ENCODE results near the gene TRAFD1.

Gene TRAFD1

DNA sequence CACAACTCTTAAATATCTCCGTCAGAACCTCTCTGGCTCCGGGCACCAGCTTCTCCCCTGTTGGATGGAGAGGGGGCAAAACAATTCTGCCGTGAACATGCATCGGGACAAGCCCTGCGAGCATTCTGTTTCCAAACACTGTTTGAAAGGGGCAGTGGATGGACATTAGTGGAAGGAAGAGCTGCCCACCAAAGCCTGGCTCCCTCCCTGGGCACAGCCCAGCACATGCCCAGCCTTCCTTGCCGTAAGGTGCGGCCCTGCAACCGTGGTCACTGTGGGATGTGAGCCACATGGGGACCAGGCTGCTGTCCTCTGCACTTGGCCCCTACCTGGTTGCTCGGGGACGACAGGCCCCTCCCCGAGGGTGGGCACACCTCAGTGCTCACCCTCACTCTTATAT lies 54.0 kb downstream of the TRAFD1 start:
- no peak overlapping the region for H3K4me3 ChIP-seq (replicated peaks; ENCODE audit: low read depth, low read length)
- DNase-seq (ENCODE audit: extremely low read depth, low read depth): no peak
- TF ChIP-seq, protein P1, sequence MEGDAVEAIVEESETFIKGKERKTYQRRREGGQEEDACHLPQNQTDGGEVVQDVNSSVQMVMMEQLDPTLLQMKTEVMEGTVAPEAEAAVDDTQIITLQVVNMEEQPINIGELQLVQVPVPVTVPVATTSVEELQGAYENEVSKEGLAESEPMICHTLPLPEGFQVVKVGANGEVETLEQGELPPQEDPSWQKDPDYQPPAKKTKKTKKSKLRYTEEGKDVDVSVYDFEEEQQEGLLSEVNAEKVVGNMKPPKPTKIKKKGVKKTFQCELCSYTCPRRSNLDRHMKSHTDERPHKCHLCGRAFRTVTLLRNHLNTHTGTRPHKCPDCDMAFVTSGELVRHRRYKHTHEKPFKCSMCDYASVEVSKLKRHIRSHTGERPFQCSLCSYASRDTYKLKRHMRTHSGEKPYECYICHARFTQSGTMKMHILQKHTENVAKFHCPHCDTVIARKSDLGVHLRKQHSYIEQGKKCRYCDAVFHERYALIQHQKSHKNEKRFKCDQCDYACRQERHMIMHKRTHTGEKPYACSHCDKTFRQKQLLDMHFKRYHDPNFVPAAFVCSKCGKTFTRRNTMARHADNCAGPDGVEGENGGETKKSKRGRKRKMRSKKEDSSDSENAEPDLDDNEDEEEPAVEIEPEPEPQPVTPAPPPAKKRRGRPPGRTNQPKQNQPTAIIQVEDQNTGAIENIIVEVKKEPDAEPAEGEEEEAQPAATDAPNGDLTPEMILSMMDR (IDR thresholded peaks at IDR 0.05; ENCODE audit: low read depth, low read length, missing control alignments): no peak

DNA sequence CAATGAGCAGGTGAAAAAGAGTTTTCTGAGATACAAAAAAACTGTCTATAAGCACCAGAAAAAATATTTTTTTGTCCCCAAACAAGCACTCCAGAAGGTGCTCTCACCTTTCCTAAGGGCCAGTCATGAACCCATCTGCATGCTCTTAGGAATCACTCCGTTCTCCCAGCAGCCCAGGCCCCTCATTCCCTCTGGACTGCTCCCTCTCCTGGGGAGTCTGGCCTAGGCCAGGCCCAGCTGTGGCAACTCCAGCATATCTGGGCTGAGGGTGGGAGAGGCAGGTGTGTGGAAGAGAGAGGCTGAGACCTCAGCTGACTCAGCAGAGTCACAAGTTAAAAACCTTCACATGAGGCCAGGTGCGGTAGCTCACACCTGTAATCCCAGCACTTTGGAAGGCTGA lies 54.6 kb downstream of the TRAFD1 start:
- no peak overlapping the region for H3K4me3 ChIP-seq (replicated peaks; ENCODE audit: low read depth, low read length)
- DNase-seq (ENCODE audit: extremely low read depth, low read depth): no peak
- TF ChIP-seq, protein P1 (IDR thresholded peaks at IDR 0.05; ENCODE audit: low read depth, low read length, missing control alignments): no peak

DNA sequence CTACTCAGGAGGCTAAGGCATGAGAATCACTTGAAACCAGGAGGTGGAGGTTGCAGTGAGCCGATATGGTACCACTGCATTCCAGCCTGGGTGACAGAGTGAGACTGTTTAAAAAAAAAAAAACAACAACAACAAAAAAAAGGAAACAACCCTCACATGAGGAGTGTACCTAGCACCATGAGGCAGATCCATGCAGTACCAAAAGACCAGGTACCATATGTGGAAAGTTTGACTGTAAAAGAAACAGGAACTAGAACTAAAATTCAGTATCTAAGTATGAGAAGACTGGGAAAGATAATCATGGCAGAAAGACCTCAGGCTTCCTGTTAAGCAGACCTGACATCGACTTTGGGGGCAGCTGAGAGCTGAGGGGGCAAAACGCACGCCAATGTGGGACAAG lies 55.1 kb downstream of the TRAFD1 start:
- TF ChIP-seq, protein P1 (IDR thresholded peaks at IDR 0.05; ENCODE audit: low read depth, low read length, missing control alignments): no peak
- H3K4me3 ChIP-seq (replicated peaks; ENCODE audit: low read depth, low read length): no peak overlapping the region
- no peak for DNase-seq (ENCODE audit: extremely low read depth, low read depth)

DNA sequence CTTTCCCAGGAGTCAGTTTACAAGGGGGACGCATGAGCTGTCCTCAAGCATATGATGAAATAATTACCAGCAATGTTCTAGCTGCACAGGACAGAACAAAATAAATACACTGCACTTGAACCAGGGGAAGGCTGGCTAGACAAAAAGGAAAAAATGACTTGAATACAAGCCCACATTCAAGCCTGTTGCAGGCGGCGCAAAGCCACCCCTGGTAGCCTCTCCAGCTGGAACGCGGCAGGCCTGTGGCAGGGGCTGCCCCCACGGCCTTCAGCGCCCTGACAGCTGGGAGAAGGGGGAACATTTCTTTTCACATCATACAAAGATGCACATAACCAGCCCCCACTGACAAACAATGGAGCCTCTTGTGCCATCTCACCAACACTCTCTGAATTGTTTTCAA lies 57.1 kb downstream of the TRAFD1 start:
- TF ChIP-seq, protein P1 (IDR thresholded peaks at IDR 0.05; ENCODE audit: low read depth, low read length, missing control alignments): no peak
- no peak overlapping the region for H3K4me3 ChIP-seq (replicated peaks; ENCODE audit: low read depth, low read length)
- no peak for DNase-seq (ENCODE audit: extremely low read depth, low read depth)

DNA sequence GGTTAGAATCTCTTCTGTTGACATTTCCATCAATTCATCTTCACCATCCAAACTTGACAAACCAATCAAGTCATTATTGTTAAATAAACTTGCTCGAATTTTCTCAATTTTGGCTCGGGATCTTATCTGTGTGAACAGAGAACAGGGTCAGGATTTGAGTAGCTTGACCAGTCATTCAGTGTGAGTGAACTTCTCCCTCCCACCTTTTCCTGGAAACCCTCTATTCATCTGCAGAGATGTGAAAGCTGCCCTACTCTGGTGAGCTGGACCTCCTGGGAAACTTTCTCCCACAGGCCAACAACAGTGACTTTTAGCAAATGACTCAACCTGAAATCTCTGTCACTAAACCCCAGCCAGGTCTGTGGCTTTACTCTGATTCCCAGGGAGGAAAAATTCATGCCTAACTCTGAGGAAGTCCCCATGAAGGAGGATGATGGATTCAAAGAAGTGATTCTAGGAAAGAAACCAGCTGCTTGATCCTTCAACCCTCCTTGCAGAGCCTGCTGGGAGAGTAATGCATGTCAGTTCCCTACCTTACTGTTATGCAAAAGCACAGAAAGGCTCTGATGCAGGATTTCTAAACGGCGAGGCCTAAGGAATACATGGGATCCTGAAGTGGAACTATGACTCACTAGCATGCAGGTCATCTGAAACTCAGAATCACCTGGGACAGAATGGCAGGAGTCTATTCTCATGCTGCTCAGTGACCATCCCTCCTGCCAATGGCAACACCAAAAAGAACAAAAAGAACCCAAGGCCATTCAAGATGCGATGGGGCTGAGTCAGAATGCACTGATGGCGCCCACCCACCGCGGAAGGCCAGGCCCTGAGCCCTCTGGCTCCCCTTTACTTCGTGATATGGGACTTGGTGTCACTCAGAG lies 58.0 kb downstream of the TRAFD1 start:
- DNase-seq (ENCODE audit: extremely low read depth, low read depth): no peak
- TF ChIP-seq, protein P1 (IDR thresholded peaks at IDR 0.05; ENCODE audit: low read depth, low read length, missing control alignments): no peak
- no peak overlapping the region for H3K4me3 ChIP-seq (replicated peaks; ENCODE audit: low read depth, low read length)

DNA sequence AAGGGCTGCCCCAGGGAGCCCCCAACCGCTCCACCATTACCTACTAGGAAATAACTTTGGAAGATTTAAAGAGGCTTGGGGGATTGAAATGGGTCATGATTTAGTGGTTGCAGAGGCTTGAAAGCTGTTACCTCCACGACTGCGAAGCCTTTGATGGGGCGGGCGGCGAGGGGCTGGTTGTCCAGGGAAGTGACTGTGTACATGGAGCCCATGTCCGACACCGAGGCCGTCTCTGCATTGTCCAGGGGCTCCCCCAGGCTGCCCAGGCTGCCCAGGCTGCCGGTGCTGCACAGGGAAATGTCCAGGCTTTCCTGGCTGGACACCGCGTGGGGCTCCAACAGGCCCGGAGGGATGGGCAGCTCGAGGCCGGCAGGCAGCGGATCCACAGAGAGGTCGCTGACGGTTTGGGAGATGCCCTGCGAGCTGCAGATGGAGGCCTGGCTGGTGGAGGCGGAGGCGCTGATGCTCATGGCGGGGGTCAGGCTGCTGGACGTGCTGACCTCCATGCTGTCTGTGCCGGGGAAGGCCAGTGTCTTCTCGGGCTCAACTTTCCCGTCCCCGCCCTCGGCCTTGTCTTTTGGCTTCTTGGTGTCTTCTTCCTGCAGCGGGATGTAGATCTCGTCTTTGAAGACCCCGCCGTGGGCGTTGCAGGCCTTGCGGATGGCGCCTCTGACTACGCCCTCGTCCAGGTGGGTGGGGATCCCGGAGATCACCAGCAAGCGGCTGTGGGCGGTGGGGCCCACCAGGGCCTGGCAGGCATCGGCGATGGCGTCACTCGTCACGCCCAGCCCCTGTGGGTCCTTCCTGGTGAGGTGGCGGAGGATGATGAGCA lies 58.9 kb downstream of the TRAFD1 start:
- H3K4me3 ChIP-seq (replicated peaks; ENCODE audit: low read depth, low read length): no peak overlapping the region
- TF ChIP-seq, protein P1 (IDR thresholded peaks at IDR 0.05; ENCODE audit: low read depth, low read length, missing control alignments): no peak
- no peak for DNase-seq (ENCODE audit: extremely low read depth, low read depth)
